Stimulated activated memory B cell treated with anti-CD40 and anti-IgM and Interleukin-4, amounts not matched to agents 10 μg/mL and 1 μg/mL and 100 μg/mL, for 72 hours (primary cell): Measurements from ENCODE around the gene TBC1D10A.

Source experiments
- ATAC-seq: fragments of 150-1000 bp; cut with Tn5 transposase; 2 replicates; pipeline ENCODE4 v1.10.0; 2021
- H3K27ac Mint-ChIP-seq: one replicate; pipeline ENCODE4 v1.8.0; 2022; ENCODE audit warnings: mild to moderate bottlenecking, mixed read lengths
- H3K27me3 Mint-ChIP-seq: one replicate; pipeline ENCODE4 v1.8.0; 2022; ENCODE audit warnings: mixed read lengths
- H3K36me3 Mint-ChIP-seq: one replicate; pipeline ENCODE4 v1.8.0; 2022; ENCODE audit warnings: mixed read lengths
- H3K4me1 Mint-ChIP-seq: one replicate; pipeline ENCODE4 v1.8.0; 2022; ENCODE audit warnings: mixed read lengths
- H3K4me3 Mint-ChIP-seq: one replicate; pipeline ENCODE4 v1.8.0; 2022; ENCODE audit warnings: mild to moderate bottlenecking, moderate library complexity, mixed read lengths
- H3K9me3 Mint-ChIP-seq: one replicate; pipeline ENCODE4 v1.8.0; 2022; ENCODE audit warnings: mixed read lengths

Gene TBC1D10A

GRCh38 chr22:30326706-30327362 lies at the start of gene TBC1D10A:
TSS of gene TBC1D10A (minus strand) at chr22:30326941. CDS start at chr22:30326881, 60 bp downstream.
- Mint-ChIP-seq H3K27me3 (no peaks in the 10 kb centered on the region), H3K27ac (peak within 1 kb of the TSS; percentile 91), H3K4me1 (peaks cover 49% of the 10 kb centered on the region), H3K36me3 (peaks cover 20% of the 10 kb centered on the region), H3K4me3 (peak within 1 kb of the TSS; percentile 89), H3K9me3 (no peaks in the 10 kb centered on the region)
- peak; percentile 96 for ATAC-seq

- no peak overlapping the region for H3K4me3 Mint-ChIP-seq
- no peak overlapping the region for H3K27ac Mint-ChIP-seq
- no peaks in the 10 kb centered on the region for H3K27me3 Mint-ChIP-seq
- H3K36me3 Mint-ChIP-seq, result peaks cover 13% of the 10 kb centered on the region
- H3K4me1 Mint-ChIP-seq, result peaks cover 7% of the 10 kb centered on the region
- ATAC-seq, result no peak
- no peaks in the 10 kb centered on the region for H3K9me3 Mint-ChIP-seq
Observed at GRCh38 chr22:30375312-30375849, 48.6 kb upstream of the TBC1D10A start.

DNA sequence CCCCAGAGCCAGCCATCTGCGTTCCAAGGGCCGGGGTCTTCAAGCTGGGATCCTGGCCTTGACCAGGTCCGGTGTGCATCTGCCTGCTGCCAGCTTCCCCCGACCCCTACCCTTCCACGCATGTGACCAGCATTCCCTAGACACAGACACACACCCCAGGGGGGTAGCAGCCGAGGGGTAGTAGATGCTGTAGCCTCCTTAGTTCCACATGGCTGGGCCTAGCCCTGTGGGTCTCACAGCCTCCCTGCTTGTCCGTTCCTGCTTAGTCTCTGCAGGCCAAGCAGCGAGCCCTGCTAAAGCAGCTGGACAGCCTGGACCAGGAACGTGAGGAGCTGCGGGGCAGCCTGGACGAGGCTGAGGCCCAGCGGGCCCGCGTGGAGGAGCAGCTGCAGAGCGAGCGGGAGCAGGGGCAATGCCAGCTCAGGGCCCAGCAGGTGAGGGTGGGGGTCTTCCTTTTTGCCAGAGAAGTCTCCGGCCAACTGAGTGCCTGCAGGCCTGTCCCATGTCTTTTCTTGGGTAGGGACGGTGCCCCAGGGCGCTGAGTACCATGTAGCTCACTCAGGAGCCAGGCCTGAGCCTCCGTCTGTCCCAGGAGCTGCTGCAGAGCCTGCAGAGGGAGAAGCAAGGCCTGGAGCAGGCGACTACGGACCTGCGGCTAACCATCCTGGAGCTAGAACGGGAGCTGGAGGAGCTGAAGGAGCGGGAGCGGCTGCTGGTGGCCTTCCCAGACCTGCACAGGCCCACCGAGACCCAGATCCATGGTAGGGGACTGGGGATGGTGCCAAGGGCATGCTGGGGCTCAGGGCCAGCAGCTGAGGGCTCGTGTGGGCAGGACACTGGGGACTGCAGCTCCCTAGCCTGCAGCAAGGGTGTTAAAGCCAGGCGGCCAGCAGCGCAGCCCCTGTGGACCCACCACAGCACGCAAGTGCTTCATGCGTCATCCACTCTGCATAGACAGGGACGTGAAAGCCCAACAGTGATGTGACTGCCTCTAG lies 46.9 kb upstream of the TBC1D10A start:
- no peaks in the 10 kb centered on the region for H3K4me1 Mint-ChIP-seq
- no peak overlapping the region for H3K27ac Mint-ChIP-seq
- peaks cover 5% of the 10 kb centered on the region for H3K36me3 Mint-ChIP-seq
- no peak overlapping the region for H3K4me3 Mint-ChIP-seq
- no peaks in the 10 kb centered on the region for H3K27me3 Mint-ChIP-seq
- no peak for ATAC-seq
- no peaks in the 10 kb centered on the region for H3K9me3 Mint-ChIP-seq

- H3K4me3 Mint-ChIP-seq, result no peak overlapping the region
- H3K9me3 Mint-ChIP-seq, result no peaks in the 10 kb centered on the region
- no peak for ATAC-seq
- no peaks in the 10 kb centered on the region for H3K27me3 Mint-ChIP-seq
- peaks cover 5% of the 10 kb centered on the region for H3K36me3 Mint-ChIP-seq
- no peak overlapping the region for H3K27ac Mint-ChIP-seq
- H3K4me1 Mint-ChIP-seq, result no peaks in the 10 kb centered on the region
Observed at GRCh38 chr22:30372915-30373314, 46.2 kb upstream of the TBC1D10A start.

- H3K4me1 Mint-ChIP-seq, result no peaks in the 10 kb centered on the region
- peaks cover 5% of the 10 kb centered on the region for H3K36me3 Mint-ChIP-seq
- no peaks in the 10 kb centered on the region for H3K27me3 Mint-ChIP-seq
- H3K9me3 Mint-ChIP-seq, result no peaks in the 10 kb centered on the region
- no peak overlapping the region for H3K4me3 Mint-ChIP-seq
- ATAC-seq, result no peak
- no peak overlapping the region for H3K27ac Mint-ChIP-seq
Observed at GRCh38 chr22:30371981-30372380, 45.2 kb upstream of the TBC1D10A start.

GRCh38 chr22:30371321-30371720 lies 44.6 kb upstream of the TBC1D10A start:
- no peak overlapping the region for H3K27ac Mint-ChIP-seq
- no peaks in the 10 kb centered on the region for H3K27me3 Mint-ChIP-seq
- H3K4me3 Mint-ChIP-seq, result no peak overlapping the region
- no peak for ATAC-seq
- H3K9me3 Mint-ChIP-seq, result no peaks in the 10 kb centered on the region
- no peaks in the 10 kb centered on the region for H3K4me1 Mint-ChIP-seq
- peaks cover 10% of the 10 kb centered on the region for H3K36me3 Mint-ChIP-seq

DNA sequence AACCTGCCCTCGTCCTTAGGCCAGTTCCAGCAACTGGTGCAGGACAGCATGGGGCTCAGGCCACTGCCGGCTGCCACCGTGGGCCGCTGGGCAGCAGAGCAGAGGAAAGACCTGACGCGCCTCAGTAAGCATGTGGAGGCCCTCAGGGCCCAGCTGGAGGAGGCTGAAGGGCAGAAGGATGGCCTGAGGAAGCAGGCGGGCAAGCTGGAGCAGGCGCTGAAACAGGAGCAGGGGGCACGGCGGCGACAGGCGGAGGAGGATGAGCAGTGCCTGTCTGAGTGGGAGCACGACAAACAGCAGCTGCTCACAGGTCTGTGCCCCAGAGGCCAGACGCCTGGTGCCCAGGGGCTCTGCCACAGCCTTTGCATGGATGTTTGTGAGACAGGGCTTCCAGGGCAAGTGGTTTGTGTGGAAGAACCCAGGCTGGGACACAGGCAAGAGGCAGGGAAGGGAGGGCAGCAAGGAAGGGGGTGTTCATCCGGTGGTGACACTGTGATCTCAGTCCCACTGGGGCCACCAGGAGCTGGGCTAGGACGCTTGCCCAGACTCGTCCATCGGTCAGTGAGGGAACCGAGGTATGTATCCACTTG lies 44.0 kb upstream of the TBC1D10A start:
- Mint-ChIP-seq H3K9me3 (no peaks in the 10 kb centered on the region), H3K4me1 (no peaks in the 10 kb centered on the region), H3K36me3 (peaks cover 14% of the 10 kb centered on the region), H3K27me3 (no peaks in the 10 kb centered on the region), H3K27ac (no peak overlapping the region), H3K4me3 (no peak overlapping the region)
- no peak for ATAC-seq

DNA sequence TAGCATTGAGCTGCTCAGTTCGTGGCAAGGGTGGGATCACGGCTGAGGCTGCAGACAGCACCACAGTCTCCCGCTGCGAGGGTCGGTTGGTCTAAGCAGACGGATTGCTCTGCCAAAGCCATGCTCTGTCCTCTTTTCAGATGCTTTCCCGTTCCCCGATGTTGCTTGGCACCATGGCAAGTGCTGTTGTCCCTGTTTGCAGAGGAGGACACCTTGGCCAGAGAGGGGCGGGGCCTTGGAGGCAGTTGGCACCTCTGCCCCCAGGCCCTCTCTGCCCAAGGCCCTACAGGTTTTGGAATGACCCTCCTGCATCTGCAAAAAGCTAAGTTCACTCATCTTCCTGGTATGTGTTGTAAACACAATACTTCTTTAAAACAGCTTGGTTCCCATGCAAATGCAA lies 41.7 kb upstream of the TBC1D10A start:
- peaks cover 15% of the 10 kb centered on the region for H3K36me3 Mint-ChIP-seq
- ATAC-seq, result no peak
- no peak overlapping the region for H3K27ac Mint-ChIP-seq
- no peak overlapping the region for H3K4me3 Mint-ChIP-seq
- no peaks in the 10 kb centered on the region for H3K27me3 Mint-ChIP-seq
- no peaks in the 10 kb centered on the region for H3K4me1 Mint-ChIP-seq
- no peaks in the 10 kb centered on the region for H3K9me3 Mint-ChIP-seq

GRCh38 chr22:30365891-30366290 lies 39.1 kb upstream of the TBC1D10A start:
- no peak for ATAC-seq
- H3K27me3 Mint-ChIP-seq, result no peaks in the 10 kb centered on the region
- no peak overlapping the region for H3K4me3 Mint-ChIP-seq
- no peaks in the 10 kb centered on the region for H3K9me3 Mint-ChIP-seq
- H3K36me3 Mint-ChIP-seq, result peaks cover 15% of the 10 kb centered on the region
- no peak overlapping the region for H3K27ac Mint-ChIP-seq
- no peaks in the 10 kb centered on the region for H3K4me1 Mint-ChIP-seq

DNA sequence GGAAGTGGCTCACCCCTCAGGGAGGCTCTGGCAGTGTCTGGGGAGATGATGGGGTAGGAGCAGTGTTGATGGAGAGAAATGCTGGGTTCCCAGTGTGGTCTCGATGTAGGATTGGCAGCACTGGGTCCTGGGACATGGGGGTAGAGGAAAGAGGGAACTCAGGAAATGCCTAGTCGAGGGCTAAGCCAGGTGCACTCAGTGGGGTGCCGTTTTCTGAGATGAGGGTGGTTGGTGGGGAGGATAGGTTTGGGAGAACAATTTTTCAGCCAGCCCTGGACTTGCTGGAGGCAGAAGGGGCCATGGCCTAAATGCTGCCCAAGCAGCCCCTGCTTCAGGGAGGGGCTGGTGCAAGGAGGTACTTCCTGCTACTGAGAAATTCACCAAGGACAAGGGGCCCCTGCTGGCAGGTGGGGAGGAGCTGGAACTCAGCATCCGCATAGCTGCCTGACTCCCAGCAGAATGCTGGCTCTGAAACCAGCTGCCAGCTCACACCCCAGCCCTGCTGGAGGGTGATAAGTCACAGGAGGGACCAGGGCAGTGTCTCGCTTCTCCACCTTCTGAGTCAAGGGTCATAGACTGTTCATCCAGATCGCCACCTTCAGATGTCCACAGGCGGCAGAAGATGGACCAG lies 36.0 kb upstream of the TBC1D10A start:
- H3K27me3 Mint-ChIP-seq, result no peaks in the 10 kb centered on the region
- H3K9me3 Mint-ChIP-seq, result no peaks in the 10 kb centered on the region
- no peak overlapping the region for H3K4me3 Mint-ChIP-seq
- peaks cover 5% of the 10 kb centered on the region for H3K4me1 Mint-ChIP-seq
- peaks cover 15% of the 10 kb centered on the region for H3K36me3 Mint-ChIP-seq
- ATAC-seq, result peak; percentile 27
- H3K27ac Mint-ChIP-seq, result no peak overlapping the region

DNA sequence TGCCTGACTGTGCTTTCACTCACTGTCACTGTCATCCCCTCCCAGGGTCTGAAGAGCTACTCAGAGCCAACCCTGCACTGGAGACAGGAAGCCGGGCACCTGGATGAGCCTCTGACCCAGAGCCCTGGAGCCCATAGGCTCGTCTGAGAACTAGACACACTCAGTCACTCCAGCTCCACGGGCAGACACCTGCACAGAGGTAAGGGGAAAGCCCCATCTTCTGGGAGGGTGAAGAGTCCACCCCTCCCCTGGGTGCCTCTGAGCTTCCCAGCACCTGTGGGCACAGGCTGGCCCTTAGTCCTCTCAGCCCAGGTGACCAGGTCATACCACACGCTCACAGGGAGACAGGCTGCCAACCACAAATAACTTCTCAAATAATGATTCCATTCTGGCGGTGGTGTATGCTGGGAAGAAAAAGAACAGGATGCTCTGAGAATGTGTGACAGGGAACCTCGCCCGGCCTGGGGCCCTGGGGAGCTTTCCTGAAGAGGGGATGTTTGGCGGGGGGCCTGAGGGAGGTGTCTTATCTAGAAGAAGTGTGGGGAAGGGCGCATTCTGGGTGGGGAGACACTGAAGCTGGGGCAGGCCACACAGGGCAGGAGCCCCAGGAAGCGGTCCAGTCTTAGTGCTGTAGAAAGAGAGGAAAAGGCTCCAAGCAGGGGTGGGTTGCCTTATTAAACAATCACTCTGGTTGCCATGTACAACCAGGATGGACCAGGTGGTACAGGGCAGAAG lies 35.3 kb upstream of the TBC1D10A start:
- Mint-ChIP-seq H3K9me3 (no peaks in the 10 kb centered on the region), H3K27ac (no peak overlapping the region), H3K36me3 (peaks cover 15% of the 10 kb centered on the region), H3K27me3 (no peaks in the 10 kb centered on the region), H3K4me1 (peaks cover 12% of the 10 kb centered on the region), H3K4me3 (no peak overlapping the region)
- no peak for ATAC-seq

- Mint-ChIP-seq H3K36me3 (peaks cover 10% of the 10 kb centered on the region), H3K27ac (no peak overlapping the region), H3K4me3 (no peak overlapping the region), H3K9me3 (no peaks in the 10 kb centered on the region), H3K4me1 (peaks cover 44% of the 10 kb centered on the region), H3K27me3 (no peaks in the 10 kb centered on the region)
- ATAC-seq, result no peak
Observed at GRCh38 chr22:30358541-30358940, 31.8 kb upstream of the TBC1D10A start.

DNA sequence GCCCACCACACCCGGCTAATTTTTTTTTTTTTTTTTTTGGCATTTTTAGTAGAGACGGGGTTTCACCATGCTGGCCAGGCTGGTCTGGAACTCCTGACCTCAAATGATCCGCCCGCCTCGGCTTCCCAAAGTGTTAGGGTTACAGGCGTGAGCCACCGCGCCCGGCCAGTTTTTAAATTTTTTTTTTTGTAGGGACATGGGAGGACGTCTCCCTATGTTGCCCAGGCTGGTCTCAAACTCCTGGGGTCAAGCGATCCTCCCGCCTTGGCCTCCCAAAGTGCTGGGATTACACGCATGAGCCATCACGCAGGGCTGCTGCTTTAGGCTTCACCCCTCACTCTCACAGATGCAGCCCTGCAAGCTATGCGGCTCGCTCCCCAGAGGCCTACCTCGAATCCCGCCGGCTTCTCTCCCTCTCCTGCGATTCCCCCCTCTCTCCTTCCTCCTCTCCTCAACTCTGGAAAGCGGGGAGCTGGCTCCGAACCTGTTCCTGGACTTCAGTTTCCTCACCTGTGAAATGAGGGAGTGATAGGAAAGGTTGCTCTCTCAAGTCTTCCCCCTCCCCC lies 31.0 kb upstream of the TBC1D10A start:
- no peaks in the 10 kb centered on the region for H3K27me3 Mint-ChIP-seq
- H3K27ac Mint-ChIP-seq, result peak overlapping the region; percentile 90

GRCh38 chr22:30357236-30357570 lies 30.5 kb upstream of the TBC1D10A start:
- peak; percentile 1 for ATAC-seq
- Mint-ChIP-seq H3K36me3 (peaks cover 17% of the 10 kb centered on the region), H3K4me3 (peak overlapping the region; percentile 95), H3K27ac (peak overlapping the region; percentile 90), H3K27me3 (no peaks in the 10 kb centered on the region), H3K9me3 (no peaks in the 10 kb centered on the region), H3K4me1 (peaks cover 46% of the 10 kb centered on the region)

More for the DNA sequence above, 31.0 kb upstream of the TBC1D10A start:
- H3K4me3 Mint-ChIP-seq, result peak overlapping the region; percentile 95
- peaks cover 45% of the 10 kb centered on the region for H3K4me1 Mint-ChIP-seq
- H3K36me3 Mint-ChIP-seq, result peaks cover 11% of the 10 kb centered on the region
- no peaks in the 10 kb centered on the region for H3K9me3 Mint-ChIP-seq
- no peak for ATAC-seq
